HL-60 (cell line): ENCODE results near the gene PDE6C.

ENCODE experiments used
- CTCF ChIP-seq: IDR thresholded peaks from one replicate; pipeline ENCODE4 v1.5.1; 2011; ENCODE audit warnings: low read length, control low read depth, inconsistent platforms; ENCODE audit not compliant: insufficient read depth
- POLR2AphosphoS5 ChIP-seq: IDR thresholded peaks from 2 replicates; pipeline ENCODE4 v1.6.1; 2012; ENCODE audit warnings: low read depth

- TF ChIP-seq CTCF (no peak), POLR2AphosphoS5 (no peak)
These were observed 66.7 kb downstream of the PDE6C start for GRCh38 chr10:93678805-93679587.
